K562 (cell line): ENCODE results near the gene FCHSD1. TPM values are rescaled to one million over a fixed set of nuclear protein-coding genes. Genes with fewer than 3 reads are reported as not detected.

Source experiments
- ATF3 ChIP-seq, 2 experiments: fragments of 450-650 bp in 1 of 2; sonication (generic) in 1 of 2; formaldehyde crosslinking in 1 of 2; IDR thresholded peaks in 1 of 2; conservative IDR thresholded peaks in 1 of 2; 2 replicates each; pipeline versions ENCODE4 v1.6.1 to v1.8.1; 2016 to 2023; ENCODE audit warnings: mild to moderate bottlenecking in 2 of 2, moderate library complexity in 2 of 2, inconsistent platforms in 1 of 2, missing genetic modification reagents in 1 of 2
- BRF2 ChIP-seq: IDR thresholded peaks from 3 replicates; pipeline ENCODE4 v1.6.1; 2011; ENCODE audit warnings: borderline replicate concordance, mild to moderate bottlenecking; ENCODE audit not compliant: insufficient read length, insufficient read depth
- CUX1 ChIP-seq: fragments of 200-800 bp; sonication (Bioruptor generic); IDR thresholded peaks from 2 replicates; pipeline ENCODE4 v1.6.1; 2016; ENCODE audit warnings: missing genetic modification characterization, missing compliant biosample characterization
- HDAC1 ChIP-seq, 2 experiments: fragments of 450-650 bp; IDR thresholded peaks; 2 replicates each; pipeline ENCODE4 v1.6.1; 2016 to 2017; ENCODE audit warnings: inconsistent platforms in 1 of 2, mild to moderate bottlenecking in 1 of 2, moderate library complexity in 1 of 2
- HOXB6 ChIP-seq: fragments of 250-450 bp; sonication (Bioruptor Pico); IDR thresholded peaks from 2 replicates; pipeline ENCODE4 v1.5.1; 2022; ENCODE audit warnings: mild to moderate bottlenecking, borderline replicate concordance
- PRPF4 ChIP-seq: fragments of 200-400 bp; formaldehyde crosslinking; IDR thresholded peaks from one replicate; pipeline ENCODE4 v1.6.1; 2017; ENCODE audit warnings: low read length, low read depth, mild to moderate bottlenecking; ENCODE audit not compliant: insufficient read depth, poor library complexity, severe bottlenecking
- PTBP1 ChIP-seq: fragments of 200-400 bp; formaldehyde crosslinking; IDR thresholded peaks from 2 replicates; pipeline ENCODE4 v1.6.1; 2017; ENCODE audit warnings: low read depth, low read length
- RBBP5 ChIP-seq: fragments of 200-600 bp; sonication (generic); IDR thresholded peaks from 2 replicates; pipeline ENCODE4 v1.6.1; 2012; ENCODE audit warnings: borderline replicate concordance, mild to moderate bottlenecking, low read length, control low read depth, inconsistent platforms; ENCODE audit not compliant: insufficient read depth, poor library complexity, severe bottlenecking
- RNF2 ChIP-seq: sonication (generic); IDR thresholded peaks from 2 replicates; pipeline ENCODE4 v1.6.1; 2016
- SAP30 ChIP-seq: fragments of 200-600 bp; sonication (generic); IDR thresholded peaks from 2 replicates; pipeline ENCODE4 v1.6.1; 2012; ENCODE audit warnings: borderline replicate concordance, low read depth, mild to moderate bottlenecking, moderate library complexity, low read length, control low read depth, inconsistent platforms; ENCODE audit not compliant: insufficient read depth, poor library complexity, severe bottlenecking
- STAT5B ChIP-seq: fragments of 250-450 bp; sonication (Bioruptor Pico); IDR thresholded peaks from 2 replicates; pipeline ENCODE4 v1.8.0; 2021; ENCODE audit warnings: mild to moderate bottlenecking, inconsistent platforms
- TEAD4 ChIP-seq, 2 experiments: sonication (generic) in 1 of 2; formaldehyde crosslinking in 1 of 2; IDR thresholded peaks; 2 replicates each; pipeline versions ENCODE4 v1.6.1 to v1.8.0; 2012 to 2022; ENCODE audit warnings: borderline replicate concordance in 1 of 2, inconsistent platforms in 1 of 2, low read length in 1 of 2, mild to moderate bottlenecking in 1 of 2, missing genetic modification reagents in 1 of 2
- TFAP4 ChIP-seq: sonication (generic); formaldehyde crosslinking; IDR thresholded peaks from 2 replicates; pipeline ENCODE4 v1.8.0; 2022; ENCODE audit warnings: missing genetic modification reagents, mild to moderate bottlenecking, moderate library complexity, borderline replicate concordance
- THRA ChIP-seq: fragments of 450-650 bp; IDR thresholded peaks from 2 replicates; pipeline ENCODE4 v1.6.1; 2017; ENCODE audit warnings: mild to moderate bottlenecking, moderate library complexity
- ZKSCAN3 ChIP-seq: fragments of 250-450 bp; sonication (Bioruptor Pico); IDR thresholded peaks from 2 replicates; pipeline ENCODE4 v1.4.0; 2020
- ZNF224 ChIP-seq: sonication (generic); formaldehyde crosslinking; IDR thresholded peaks from 2 replicates; pipeline ENCODE4 v1.8.0; 2022; ENCODE audit warnings: mild to moderate bottlenecking, missing genetic modification reagents
- polyA plus RNA-seq, 8 experiments: library from polyadenylated mRNA; depleted of rRNA in 4 of 8; stranded (reverse) in 5 of 8; unstranded in 3 of 8; fragments of >200 nt; fragmentation: Nextera tagmentation in 2 of 8; fragmentation: Illumina TruSeq in 1 of 8; extraction: Ambion mirVana in 2 of 8; extraction: Trizol in 1 of 8; gene quantifications; 2 replicates each; pipeline versions ENCODE4 v1.2.1 to v1.2.3, GENCODE V29; 2011 to 2014; ENCODE audit warnings: inconsistent platforms in 1 of 8, missing spikeins in 1 of 8
- total RNA-seq, 7 experiments: library from RNA; depleted of rRNA in 6 of 7; stranded (reverse); fragments of >200 nt in 6 of 7; fragmentation: Illumina TruSeq in 2 of 7; extraction: Trizol in 2 of 7; gene quantifications; 2 replicates each; pipeline versions ENCODE4 v1.2.1 to v1.2.3, GENCODE V29; 2011 to 2021; ENCODE audit warnings: low replicate concordance in 1 of 7

FCHSD1 gene
- total and polyA plus RNA-seq, 9 of the 15 experiments (the other 6 are each of a cell fraction or from before 2014, with no cell fraction given): 0.35 to 37.5 (median 13.6) TPM

- TF ChIP-seq TEAD4 (IDR thresholded peaks at IDR 0.05; ENCODE audit: low read length): no peak
- TF ChIP-seq TEAD4 (CRISPR knock-in tag; IDR thresholded peaks at IDR 0.05; ENCODE audit: borderline replicate concordance): no peak
- peak; percentile 10 for TF ChIP-seq RBBP5
- TF ChIP-seq ZNF224 (CRISPR knock-in tag): no peak
- TF ChIP-seq BRF2: no peak
- TF ChIP-seq PRPF4: no peak
- TF ChIP-seq SAP30: peak; percentile 8
- TF ChIP-seq PTBP1: no peak
- TF ChIP-seq HOXB6: no peak
- TF ChIP-seq CUX1 (CRISPR knock-in tag): no peak
- no peak for TF ChIP-seq ZKSCAN3 (CRISPR knock-in tag)
- TF ChIP-seq HDAC1 (IDR thresholded peaks at IDR 0.05): 0 out of 4 replicates have a peak, but pooled peaks of 1 of the 2 experiments have one; percentile 26
- TF ChIP-seq THRA: no peak
- peak; percentile 6; the same call in 1 of the 2 replicates for TF ChIP-seq TFAP4
- no peak for TF ChIP-seq ATF3 (IDR thresholded peaks at IDR 0.05)
- TF ChIP-seq ATF3 (CRISPR knock-in tag; conservative IDR thresholded peaks at IDR 0.05): no peak
- TF ChIP-seq RNF2: peak; percentile 35; the same call in 1 of the 2 replicates
- no peak for TF ChIP-seq STAT5B (CRISPR knock-in tag)
These were observed 14.0 kb downstream of the FCHSD1 start (continued) for GRCh38 chr5:141637123-141637766.
